Keratinocyte (primary cell): ENCODE results near the gene GAPVD1.
"Not testable (repeated sequence)": the region's sequence is repeated elsewhere in the genome, so short reads cannot be mapped to it uniquely, and the experiment has no call there.

Experiments
- EZH2 ChIP-seq: IDR thresholded peaks from one replicate; pipeline ENCODE4 v1.6.1; 2012; ENCODE audit warnings: inconsistent platforms, mild to moderate bottlenecking, low read length, moderate library complexity
- TF ChIP-seq, protein P1 (sequence below), 3 experiments: IDR thresholded peaks in 1 of 3; conservative IDR thresholded peaks in 1 of 3; optimal IDR thresholded peaks in 1 of 3; 2 replicates in 2 of 3; 3 replicates in 1 of 3; pipeline versions ENCODE3 to v1.5.1; 2011; ENCODE audit warnings: low read length in 3 of 3, mild to moderate bottlenecking in 3 of 3, moderate library complexity in 2 of 3, control low read depth in 1 of 3, inconsistent platforms in 1 of 3; ENCODE audit not compliant: insufficient read depth in 2 of 3; ENCODE audit errors: extremely low read depth in 1 of 3

DNA sequence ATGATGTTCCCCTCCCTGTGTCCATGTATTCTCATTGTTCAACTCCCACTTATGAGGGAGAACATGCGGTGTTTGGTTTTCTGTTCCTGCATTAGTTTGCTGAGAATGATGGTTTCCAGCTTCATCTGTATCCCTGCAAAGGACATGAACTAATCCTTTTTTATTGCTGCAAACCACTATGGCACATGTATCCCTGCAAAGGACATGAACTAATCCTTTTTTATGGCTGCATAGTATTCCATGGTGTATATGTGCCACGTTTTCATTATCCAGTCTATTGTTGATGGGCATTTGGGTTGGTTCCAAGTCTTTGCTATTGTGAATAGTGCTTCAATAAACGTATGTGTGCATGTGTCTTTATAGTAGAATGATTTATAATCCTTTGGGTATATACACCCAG is 54.7 kb downstream of the GAPVD1 start:
- TF ChIP-seq, protein P1, sequence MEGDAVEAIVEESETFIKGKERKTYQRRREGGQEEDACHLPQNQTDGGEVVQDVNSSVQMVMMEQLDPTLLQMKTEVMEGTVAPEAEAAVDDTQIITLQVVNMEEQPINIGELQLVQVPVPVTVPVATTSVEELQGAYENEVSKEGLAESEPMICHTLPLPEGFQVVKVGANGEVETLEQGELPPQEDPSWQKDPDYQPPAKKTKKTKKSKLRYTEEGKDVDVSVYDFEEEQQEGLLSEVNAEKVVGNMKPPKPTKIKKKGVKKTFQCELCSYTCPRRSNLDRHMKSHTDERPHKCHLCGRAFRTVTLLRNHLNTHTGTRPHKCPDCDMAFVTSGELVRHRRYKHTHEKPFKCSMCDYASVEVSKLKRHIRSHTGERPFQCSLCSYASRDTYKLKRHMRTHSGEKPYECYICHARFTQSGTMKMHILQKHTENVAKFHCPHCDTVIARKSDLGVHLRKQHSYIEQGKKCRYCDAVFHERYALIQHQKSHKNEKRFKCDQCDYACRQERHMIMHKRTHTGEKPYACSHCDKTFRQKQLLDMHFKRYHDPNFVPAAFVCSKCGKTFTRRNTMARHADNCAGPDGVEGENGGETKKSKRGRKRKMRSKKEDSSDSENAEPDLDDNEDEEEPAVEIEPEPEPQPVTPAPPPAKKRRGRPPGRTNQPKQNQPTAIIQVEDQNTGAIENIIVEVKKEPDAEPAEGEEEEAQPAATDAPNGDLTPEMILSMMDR (optimal IDR thresholded peaks at IDR 0.05 in 1 of 3, IDR thresholded peaks at IDR 0.05 in 1 of 3, conservative IDR thresholded peaks at IDR 0.05 in 1 of 3; ENCODE audit: extremely low read depth in 1 of 3, insufficient read depth in 2 of 3, low read length in 3 of 3), result not testable (repeated sequence)
- TF ChIP-seq EZH2, result not testable (repeated sequence)
